GM13976 (cell line): Measurements from ENCODE around the gene GPR153.

Experiments
- DNase-seq: peaks from one replicate; pipeline ENCODE4 v3.0.0; 2012; ENCODE audit warnings: low spot score
- CTCF ChIP-seq: IDR thresholded peaks from 2 replicates; pipeline ENCODE4 v1.5.1; 2012; ENCODE audit warnings: borderline replicate concordance, mild to moderate bottlenecking; ENCODE audit not compliant: insufficient read depth; ENCODE audit errors: extremely low read depth, missing control alignments, control extremely low read depth
- in situ Hi-C: fragments of 300-500 bp; cut with MboI; formaldehyde crosslinking; loops from one replicate; pipeline ENCODE4 v1.12.0; 2022; ENCODE audit warnings: low sequenced_read_pairs, mixed read lengths, inconsistent platforms; ENCODE audit not compliant: unreplicated experiment

Gene GPR153

GRCh38 chr1:6274622-6275139, 13.8 kb upstream of the GPR153 start:
- TF ChIP-seq CTCF: no peak
- in situ Hi-C loops: no loop called here
- DNase-seq: no peak

GRCh38 chr1:6274102-6274501, 13.2 kb upstream of the GPR153 start:
- no peak for TF ChIP-seq CTCF
- no peak for DNase-seq
- in situ Hi-C loops: no loop called here

- TF ChIP-seq CTCF: no peak
- in situ Hi-C loops: no loop called here
- no peak for DNase-seq
Measured at GRCh38 chr1:6273380-6273891, 12.5 kb upstream of the GPR153 start.

- no peak for DNase-seq
- in situ Hi-C loops: no loop called here
- TF ChIP-seq CTCF: no peak
Measured at GRCh38 chr1:6272868-6273267, 12.0 kb upstream of the GPR153 start.

GRCh38 chr1:6272452-6272851, 11.6 kb upstream of the GPR153 start:
- in situ Hi-C loops: no loop called here
- no peak for TF ChIP-seq CTCF
- no peak for DNase-seq

GRCh38 chr1:6271554-6271953, 10.7 kb upstream of the GPR153 start:
- in situ Hi-C loops: no loop called here
- DNase-seq: no peak
- no peak for TF ChIP-seq CTCF

- no peak for TF ChIP-seq CTCF
- DNase-seq: no peak
- in situ Hi-C loops: no loop called here
Measured at GRCh38 chr1:6271006-6271405, 10.1 kb upstream of the GPR153 start.
